Hypothalamus (tissue), 51 donors: ENCODE results near the gene PTPN20.

Experiments used
- DNase-seq, 51 donors: peaks; one replicate each; lab custom pipeline; 2025; lab: John Stamatoyannopoulos, UW

The PTPN20 gene

DNA sequence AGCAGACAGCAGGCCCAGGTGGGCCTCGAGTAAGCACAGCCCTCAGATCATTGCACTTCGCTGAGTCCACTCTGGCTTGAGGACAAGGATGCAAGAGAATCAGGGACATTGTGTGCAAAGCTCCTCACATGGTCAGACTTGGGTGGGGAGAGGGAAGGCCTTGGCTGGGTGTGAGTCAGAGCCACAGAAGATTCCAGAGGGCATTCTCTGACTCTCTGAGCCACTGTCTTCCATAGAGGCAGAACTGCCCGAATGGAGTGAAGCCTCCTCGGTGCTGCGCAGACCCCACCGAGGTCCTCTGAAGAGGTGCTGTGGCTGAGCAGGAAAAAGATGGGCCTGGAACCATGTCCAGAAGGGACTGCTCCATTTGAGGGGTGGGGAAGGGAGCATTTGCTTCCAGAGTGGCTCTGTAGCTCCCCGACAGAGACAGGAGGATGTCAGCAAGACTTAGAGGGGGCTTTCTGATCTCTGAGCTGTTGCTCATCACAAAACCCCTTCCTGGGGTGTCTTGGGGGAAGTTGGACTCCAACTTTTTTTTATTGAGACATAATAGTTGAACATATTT lies 120.8 kb downstream of the PTPN20 start:
- no peak for DNase-seq

DNA sequence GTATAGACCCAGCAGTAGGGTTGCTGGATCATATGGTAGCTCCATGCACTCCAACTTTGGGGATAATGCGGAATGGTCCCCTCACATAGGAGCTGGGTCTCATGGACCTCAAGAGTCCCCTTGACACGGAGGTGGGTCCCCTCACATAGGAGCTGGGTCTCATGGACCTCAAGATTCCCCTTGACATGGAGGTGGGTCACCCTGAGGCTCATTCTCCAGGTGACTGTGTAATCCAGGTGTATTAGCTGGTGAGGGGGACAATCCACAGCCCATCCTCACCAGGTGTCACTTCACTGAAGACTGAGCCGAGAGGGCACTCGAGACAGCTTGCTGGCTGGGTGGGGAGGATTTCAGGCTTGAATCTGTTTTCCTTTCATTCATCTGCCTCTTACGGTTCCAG lies 121.9 kb downstream of the PTPN20 start:
- no peak for DNase-seq

DNA sequence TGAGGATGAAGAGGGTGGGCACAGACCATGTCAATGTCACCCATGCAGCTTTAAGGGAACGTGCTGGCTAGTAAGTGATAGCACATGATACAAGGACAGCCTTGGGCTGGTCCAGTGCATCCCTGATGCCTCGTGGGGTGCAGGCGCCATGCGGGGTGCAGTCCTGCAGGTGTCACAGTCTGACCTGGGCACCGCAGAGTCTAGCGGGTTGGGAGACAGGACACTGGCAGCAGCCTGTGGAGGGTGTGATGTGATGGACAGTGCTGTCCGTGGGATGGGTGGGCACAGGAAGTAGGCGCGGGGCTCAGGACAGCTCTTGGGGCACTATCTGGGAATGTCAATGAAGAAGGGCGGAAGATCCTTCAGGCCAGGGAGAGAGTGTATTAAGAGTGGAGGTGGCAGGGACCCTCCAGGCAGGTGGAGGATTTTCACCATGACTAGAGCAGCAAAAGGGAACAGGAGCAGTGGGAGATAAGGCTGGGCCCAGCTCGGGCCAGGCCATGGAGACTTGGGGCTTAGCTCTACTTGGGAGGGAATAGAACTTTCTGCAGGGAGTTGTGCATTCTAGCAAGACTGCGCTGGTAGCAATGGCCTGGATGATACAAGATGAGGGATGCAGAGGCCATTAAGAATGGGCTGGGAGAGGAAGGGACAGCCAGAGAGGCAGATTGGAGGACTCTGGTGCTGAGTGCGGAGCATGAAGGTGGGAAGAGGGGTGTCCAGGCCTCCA lies 122.5 kb downstream of the PTPN20 start:
- DNase-seq, result no peak

DNA sequence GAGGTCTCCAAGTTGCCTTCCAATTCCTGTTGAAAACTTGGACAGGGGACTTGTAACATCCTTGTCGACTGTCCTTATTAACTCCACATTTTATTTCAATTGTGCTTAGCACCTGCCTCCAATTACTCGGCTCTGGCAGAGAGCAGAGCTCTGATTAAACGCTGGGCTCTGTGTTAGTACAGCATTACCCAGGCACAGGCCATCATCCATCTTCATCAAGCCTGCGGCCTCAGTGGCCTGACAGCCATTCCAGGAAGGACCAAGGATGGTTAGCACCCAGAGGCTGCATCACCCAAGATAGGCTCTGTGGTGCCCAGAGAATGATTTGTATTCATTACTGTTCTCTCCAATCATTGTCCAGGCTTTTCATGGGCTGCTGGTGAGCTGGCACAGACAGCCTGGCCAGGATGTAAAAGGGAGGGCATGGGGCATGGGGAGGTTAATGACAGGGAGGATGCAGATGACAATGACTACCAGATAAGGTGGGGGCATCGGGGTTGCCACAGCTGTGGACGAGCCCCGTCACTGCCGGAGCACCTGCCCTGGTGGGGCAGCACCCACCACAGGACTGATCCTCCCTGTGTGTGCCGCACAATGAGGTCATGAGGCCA lies 123.3 kb downstream of the PTPN20 start:
- no peak for DNase-seq

DNA sequence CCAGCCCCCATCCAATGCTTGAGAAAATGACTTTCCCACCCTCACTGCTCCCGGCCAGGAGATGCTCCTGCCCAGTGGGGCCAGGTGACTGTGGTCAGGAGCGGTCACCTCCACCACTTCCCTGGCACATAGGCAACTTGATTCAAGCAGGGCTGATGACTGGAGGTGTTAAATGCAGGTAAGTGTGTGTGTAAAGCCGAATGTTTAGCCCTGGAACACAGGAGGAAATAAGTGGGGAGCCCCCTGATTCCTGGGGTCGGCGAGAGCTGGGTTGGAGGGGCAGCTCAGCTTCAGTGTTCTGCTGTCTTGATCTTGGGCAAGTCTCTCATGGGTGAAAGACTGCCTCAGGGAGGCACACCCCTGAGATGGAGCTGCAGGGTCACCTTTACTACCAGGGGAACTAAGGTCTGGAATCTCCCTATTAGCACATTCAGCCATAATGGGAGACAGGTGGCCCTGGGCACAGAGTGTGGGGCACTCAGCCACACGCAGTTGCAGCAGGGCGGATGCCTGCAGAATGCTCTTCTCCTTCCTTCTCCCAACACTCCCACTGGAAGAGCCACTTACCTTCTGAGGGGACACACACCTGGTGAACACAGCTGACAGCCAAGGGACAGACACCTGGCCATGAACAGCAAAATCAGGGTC lies 124.1 kb downstream of the PTPN20 start:
- DNase-seq, result no peak

DNA sequence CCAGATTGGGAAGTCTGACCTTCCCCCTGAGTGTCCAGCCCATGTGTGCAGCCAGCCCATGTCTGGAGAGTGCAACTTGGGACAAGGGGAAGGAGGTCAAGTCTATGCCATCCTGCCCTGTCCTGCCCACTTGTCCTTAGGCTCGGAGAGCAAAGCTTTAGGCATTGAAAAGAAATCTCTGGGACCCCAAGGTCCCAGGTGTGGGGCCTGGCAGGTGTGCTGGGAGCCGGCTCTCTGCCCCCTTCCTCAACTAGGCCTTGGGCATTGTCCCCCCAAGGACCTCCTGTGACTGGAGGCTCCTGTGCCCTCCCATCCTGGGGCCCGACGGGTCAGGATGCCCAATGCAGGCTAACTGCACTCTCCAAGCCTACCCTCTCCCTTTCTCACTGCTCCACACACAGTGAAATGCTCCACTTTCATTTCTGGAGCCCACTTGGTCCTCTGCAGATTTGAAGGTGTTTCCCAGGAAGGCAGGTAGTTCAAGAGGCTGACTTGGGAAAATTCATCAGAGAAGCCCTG lies 124.7 kb downstream of the PTPN20 start:
- no peak for DNase-seq

DNA sequence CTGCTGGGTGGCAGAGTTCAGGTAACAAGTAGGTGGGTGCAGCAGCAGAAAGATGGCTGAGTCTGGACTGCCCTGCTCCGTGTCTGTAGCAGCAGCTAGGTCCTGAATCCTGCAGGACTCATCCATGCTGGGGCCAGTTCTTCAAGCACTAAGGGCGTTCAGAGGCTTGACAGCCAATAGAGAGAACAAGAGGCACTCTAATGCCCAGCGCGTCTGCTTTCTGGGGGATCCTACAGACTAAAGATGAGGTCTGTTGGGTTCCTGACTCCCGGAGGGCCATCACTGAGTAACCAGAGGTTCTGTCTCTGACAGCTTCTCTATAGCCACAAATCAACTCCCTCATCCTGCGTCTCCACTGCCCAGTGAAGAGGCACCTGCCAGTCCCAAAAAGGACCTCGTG lies 125.5 kb downstream of the PTPN20 start:
- DNase-seq, result no peak

DNA sequence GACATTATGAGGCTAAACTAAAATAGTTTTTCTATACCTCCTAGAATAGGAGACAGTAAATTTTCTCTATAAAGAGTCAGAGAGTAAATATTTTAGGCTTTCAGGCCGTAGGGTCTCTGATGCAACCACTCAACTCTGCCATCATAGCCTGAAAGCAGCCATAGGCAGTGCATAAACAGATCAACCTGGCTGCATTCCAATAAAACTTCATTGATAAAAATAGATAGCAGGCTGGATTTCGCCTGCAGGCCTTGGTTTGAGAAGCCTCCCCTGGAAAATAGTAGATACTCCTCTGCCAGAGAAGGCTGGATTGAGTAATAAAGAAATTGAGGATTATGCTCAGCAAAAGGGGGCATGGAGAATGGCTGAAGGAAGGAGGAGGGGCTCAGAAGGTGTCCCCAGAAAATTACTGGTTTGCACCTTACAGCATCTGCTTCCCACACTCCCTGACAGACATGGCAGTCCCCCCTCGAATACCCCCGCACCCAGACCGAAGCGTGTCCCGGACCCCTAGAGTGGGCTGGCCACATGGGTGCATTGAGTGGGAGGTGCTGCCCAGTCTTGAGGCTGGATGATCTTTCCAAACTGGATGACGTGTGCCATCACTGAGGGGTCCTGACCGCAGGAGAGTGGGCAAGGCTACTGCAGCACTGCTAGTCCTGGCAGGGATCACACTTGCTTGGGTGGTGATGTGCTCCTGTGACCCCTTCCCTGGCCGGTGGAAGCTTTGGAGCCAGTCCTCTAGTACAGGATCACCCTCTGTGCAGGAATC lies 126.6 kb downstream of the PTPN20 start:
- no peak for DNase-seq

DNA sequence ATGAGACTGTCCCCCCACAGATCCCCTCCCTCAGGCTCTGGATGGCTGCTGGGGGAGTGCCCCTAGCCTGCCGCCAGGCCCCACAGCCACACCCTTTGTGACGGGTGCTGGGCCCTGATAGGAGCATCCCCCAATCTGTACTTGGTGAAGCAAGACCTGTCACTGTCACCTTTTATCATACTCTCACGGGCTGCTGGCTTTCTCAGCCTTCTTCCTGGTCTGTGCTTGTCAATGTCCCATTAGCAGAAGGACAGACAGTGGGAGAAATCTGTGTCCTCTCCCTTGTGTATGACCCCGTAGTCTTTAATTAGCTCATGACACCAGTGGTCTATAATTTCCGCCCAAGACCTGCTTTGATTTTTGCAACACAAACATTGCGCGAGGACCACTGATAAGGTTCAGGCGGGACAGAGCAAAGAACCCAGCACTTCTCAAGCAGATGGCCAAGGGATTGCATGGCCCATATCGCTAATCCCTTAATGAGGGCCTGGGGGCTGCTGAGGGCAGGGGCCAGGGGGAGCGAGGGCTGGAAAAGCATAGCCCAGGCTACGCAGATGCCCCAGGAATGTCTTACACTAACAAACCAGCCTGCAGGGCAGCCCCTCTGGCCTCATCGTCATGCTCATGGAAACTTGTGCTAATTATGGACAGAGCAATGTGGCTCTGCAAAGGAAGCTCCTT lies 127.8 kb downstream of the PTPN20 start:
- no peak for DNase-seq

DNA sequence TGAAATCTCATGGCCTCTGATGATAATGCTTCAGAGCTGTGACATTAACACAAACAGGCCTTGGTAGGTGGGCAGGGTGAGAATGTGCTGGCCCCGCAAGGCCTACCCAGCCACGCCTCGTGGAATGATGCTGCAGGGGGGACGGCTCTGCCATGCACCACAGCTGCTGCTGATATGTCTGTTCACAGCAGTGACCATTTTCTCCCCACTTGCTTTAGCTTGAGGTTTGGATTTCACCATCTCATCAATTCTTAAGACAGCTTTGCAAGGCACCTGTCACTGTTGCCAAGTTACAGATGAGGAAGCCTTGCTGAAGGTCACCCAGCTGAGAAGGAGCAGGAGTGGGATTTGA lies 128.3 kb downstream of the PTPN20 start:
- no peak for DNase-seq

DNA sequence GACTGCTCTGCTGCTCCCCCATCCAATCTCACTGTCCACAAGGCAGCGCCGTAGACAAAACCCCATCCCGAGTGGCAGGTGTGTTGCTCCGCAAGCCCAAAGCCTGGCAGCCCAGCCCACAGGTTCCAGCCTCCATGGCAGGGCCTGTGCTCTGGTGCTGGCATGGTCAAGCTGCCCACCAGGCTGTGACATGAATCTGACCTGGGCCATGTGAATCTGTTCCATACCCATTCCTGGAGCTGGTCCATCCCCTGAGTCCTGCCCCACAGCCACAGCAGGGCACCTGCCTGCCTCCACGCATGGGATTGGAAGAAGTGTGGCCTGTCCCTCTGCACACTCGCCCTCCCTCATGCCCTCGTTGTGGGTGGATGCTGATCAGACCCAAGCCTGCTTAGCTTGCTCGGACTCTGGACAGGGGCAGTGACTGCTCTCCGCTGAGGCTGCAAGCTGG lies 128.8 kb downstream of the PTPN20 start:
- DNase-seq, result no peak

DNA sequence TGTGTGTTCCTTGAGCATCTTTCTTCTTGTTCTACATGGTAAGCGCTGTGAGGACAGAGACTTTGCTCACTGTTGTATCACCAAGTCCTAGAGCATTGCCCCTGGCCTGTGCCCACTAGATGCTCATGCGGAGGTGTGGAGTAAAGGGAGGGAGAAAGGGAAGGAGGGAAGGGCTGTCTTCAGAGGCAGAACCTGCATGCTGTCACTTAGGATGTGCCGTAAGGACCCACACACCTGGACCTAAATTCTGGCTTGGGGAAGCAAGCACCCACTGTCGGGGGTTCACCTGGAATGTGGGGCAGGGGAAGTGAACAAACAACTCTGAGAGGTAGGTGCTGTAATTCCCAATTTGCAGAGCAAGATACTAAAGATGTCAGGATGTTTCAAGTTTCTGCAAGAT lies 129.5 kb downstream of the PTPN20 start:
- DNase-seq, result no peak

DNA sequence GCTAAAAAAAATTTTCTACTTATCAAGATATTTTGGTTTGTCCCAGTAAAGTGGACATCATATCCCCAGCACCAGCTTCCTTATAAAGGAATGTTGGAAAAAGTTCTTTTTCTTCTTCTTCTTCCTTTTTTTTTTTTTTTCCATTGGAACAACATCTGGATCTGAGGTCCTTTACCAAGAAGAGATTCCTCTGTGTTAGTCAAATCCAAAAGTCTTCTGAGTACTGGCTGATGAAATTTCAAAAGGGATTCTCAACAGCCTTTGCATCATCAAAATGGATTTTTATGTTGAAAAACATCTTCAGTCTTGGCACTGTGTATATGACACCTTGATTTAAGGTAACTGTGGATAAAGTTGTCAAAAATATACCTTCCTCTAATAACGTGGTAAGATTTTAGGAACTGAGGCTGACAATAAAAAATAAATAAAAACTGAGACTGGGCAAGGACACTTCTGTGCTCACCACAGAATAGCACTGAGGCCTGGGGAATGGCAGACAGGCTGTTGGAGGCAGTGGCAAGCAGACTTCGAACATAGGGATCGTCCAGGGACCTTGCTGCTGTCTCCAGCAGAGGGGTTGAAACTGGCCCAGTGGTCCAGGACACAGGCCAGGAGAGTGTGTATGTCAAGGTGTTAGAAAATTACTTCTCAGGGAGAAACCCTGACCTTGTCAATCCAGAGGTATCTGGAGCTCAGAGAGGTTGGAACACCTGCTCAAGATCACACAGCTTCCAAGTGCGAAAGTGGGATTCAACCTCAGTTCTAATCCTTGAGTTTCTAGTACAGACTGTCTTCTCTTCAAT lies 130.4 kb downstream of the PTPN20 start:
- no peak for DNase-seq

DNA sequence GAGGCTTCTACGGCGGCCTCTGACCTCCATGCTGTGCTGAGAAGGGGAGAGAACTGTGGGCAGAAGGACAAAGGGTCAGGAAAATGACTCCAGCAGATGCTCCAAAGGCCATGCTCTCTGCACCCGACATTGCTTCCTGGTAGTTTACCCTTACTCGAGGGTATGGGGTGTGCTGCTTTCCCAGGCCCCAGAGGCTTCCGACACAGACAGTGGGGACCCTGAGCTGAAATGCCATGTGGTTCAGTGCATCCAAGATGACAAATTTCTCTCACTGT lies 130.9 kb downstream of the PTPN20 start:
- DNase-seq, result no peak

DNA sequence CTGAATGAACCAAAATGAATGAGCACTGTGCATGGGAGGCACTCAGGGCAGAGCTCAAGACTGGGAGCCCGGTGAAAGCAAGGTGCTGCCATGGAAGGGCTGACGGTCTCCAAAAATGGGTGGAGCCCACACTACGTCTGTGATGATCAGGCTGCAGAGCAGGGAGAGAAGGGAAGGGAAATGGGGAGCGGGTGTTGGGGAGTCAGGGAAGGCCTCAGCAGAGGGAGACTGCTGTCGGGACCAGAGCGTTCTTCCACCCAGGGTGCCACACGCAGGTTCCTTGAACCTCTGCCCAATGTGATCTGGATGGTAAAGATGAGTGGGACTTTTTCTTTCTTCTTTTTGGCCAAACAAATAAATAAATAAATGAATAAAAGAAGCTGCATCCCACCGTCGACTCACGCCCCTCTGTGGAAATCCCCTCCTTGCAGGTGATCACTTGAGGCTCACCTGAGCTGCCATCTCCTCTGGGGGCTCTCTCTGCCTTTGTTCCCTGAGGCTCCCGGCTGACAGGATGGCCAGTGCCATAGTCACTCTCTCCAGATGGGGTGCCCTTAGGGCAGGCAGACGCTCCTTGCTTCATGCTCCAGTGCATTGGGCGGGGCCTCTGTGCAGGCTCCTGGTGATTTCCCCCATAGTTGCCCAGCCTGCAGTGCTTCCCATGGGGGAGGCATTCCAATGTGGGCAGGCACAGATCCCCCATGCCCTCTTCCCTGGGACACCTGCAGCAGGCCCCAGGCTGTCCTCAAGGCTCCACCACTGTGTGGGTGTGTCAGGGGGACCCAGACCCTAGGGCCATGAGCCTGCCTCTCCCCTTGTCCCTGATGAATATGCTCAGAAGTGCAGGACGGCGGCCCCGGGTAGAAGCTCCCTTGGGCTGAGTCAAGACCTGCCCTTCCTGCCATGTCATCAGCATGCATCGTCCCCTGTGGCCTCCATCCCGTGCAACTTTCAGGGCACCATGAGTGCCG lies 131.8 kb downstream of the PTPN20 start:
- DNase-seq, result no peak

DNA sequence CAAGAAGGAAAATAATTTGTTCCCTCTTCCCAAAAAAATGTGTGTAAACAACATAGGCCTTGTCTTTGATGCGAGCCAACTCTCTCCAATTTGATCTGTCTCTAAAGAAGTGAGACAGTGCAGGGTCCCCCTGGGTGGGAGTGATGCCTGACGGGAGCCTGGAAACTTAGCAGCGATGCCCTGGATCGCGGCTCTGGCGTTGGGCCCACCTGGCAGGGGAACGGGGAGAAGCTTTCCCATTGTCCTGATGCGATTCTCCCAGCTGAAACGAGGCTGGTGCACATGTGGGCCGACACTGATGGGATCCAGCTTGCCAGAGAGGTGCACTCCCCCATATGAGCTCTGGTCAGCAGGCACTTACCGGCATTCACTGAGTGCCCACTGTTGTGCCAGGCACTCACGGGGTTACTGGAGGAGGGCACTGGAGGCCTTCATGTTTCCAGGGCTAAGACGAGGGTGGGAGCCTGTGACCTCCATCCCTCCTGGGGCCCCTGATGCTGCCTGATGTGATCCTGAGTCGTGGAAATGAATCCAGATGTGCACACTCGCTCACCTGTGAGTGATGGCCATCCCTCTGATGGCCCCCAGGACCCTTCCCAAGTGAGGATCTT lies 132.8 kb downstream of the PTPN20 start:
- DNase-seq, result no peak

DNA sequence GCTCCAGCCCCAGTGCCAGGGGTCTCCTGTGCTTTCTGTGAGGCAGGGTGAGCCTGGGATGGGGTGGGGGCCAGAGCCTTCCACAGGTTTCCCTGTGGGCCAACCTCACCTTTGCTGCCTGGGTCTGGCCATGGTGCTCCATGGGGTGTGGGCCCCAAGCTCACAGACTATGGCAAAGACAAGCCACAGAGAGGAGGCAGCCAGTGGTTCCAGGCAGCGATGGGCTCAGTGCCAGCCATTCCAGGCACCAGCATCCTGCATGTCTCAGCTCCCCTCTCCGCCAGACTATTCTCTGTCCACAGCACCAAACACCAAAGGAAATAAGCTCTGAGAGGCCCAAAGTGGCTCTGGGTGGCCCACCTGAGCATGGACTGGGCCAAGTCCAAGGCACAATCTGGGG lies 133.5 kb downstream of the PTPN20 start:
- peak in 1 of 51 donors; percentile 12 for DNase-seq

DNA sequence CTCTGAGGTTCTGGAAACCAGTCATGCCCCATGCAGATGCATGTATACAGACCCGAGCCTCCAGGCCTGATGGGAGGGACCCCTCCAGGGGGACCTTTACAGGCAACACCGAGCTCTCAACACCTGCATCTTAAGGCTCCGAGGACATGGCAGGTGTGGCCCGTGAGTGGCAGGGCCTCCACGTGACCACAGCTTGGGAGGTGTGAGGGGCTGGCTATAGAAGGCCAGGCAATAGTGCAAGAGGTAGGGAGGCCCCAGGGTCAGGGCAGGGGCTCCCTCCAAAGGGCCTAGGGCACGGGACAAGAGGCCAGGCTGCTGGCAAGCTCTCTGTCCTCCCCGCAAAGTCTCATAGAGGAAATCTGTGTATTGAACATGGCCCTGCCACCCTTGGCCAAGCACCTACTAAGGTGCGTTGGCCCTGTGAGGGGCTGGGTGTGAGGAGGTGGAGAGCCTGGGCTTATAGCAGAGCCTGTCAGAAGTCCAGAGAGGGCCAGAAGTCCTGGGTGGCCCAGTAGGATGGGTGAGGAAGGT lies 134.2 kb downstream of the PTPN20 start:
- DNase-seq, result no peak
